HL-60 (cell line): ENCODE results near the gene ALKBH7.

Source experiments
- GABPA ChIP-seq: IDR thresholded peaks from 2 replicates; pipeline ENCODE4 v1.6.1; 2012; ENCODE audit warnings: low read depth
- TF ChIP-seq, protein P1 (sequence below): IDR thresholded peaks from one replicate; pipeline ENCODE4 v1.5.1; 2011; ENCODE audit warnings: low read length, control low read depth, inconsistent platforms; ENCODE audit not compliant: insufficient read depth

DNA sequence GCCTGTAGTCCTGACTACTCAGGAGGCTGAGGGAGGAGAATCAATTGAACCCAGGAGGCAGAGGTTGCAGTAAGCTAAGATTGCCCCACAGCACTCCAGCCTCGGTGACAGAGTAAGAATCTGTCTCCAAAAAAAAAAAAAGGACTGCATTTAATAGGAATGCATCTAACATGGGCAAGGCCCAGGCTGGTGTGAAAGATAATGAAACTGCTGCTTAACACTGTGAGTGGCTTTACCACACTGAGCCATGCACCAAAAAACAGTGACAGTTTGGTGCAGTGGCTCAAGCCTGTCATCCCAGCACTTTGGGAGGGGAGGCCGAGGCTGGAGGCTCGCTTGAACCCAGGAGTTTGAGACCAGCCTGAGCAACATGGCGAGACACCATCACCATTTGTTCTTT, 11.8 kb downstream of the ALKBH7 start:
- TF ChIP-seq, protein P1, sequence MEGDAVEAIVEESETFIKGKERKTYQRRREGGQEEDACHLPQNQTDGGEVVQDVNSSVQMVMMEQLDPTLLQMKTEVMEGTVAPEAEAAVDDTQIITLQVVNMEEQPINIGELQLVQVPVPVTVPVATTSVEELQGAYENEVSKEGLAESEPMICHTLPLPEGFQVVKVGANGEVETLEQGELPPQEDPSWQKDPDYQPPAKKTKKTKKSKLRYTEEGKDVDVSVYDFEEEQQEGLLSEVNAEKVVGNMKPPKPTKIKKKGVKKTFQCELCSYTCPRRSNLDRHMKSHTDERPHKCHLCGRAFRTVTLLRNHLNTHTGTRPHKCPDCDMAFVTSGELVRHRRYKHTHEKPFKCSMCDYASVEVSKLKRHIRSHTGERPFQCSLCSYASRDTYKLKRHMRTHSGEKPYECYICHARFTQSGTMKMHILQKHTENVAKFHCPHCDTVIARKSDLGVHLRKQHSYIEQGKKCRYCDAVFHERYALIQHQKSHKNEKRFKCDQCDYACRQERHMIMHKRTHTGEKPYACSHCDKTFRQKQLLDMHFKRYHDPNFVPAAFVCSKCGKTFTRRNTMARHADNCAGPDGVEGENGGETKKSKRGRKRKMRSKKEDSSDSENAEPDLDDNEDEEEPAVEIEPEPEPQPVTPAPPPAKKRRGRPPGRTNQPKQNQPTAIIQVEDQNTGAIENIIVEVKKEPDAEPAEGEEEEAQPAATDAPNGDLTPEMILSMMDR, result no peak
- no peak for TF ChIP-seq GABPA
